D721Med (cell line): Measurements from ENCODE around the gene FBXO42.
A peak's percentile ranks its signal among the peaks of the same experiment; 100 is the strongest.
"Not testable (repeated sequence)": the region's sequence is repeated elsewhere in the genome, so short reads cannot be mapped to it uniquely, and the experiment has no call there.

ENCODE experiments used
- DNase-seq: peaks from one replicate; pipeline ENCODE4 v3.0.0; 2011; ENCODE audit warnings: low spot score; ENCODE audit not compliant: insufficient read length
- FAIRE-seq: peaks from 2 replicates; lab custom pipeline; 2011; peaks lifted over from hg19 to GRCh38; lab: Jason Lieb, UNC
- TF ChIP-seq, protein P1 (sequence below): IDR thresholded peaks from 2 replicates; pipeline ENCODE4 v1.5.1; 2012; ENCODE audit warnings: mild to moderate bottlenecking, control low read depth; ENCODE audit not compliant: insufficient read depth; ENCODE audit errors: missing control alignments

The FBXO42 gene

DNA sequence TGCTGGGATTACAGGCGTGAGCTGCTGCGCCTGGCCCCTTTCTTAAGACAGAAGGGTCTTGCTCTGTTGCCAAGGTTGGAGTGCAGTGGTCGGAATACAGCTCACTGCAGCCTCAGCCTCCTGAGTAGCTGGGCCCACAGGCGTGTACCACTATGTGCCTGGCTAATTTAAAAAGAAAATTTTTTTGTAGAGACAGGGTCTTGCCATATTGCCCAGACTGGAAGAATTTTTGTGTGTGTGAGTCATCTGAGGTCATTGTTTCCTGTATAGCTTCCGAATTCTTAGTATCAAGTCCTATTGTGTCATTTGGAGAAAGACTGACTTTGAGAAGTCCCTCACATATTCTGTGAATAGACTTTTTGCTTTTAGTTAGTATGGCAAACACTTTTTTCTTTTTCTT lies 19.4 kb upstream of the FBXO42 start:
- TF ChIP-seq, protein P1, sequence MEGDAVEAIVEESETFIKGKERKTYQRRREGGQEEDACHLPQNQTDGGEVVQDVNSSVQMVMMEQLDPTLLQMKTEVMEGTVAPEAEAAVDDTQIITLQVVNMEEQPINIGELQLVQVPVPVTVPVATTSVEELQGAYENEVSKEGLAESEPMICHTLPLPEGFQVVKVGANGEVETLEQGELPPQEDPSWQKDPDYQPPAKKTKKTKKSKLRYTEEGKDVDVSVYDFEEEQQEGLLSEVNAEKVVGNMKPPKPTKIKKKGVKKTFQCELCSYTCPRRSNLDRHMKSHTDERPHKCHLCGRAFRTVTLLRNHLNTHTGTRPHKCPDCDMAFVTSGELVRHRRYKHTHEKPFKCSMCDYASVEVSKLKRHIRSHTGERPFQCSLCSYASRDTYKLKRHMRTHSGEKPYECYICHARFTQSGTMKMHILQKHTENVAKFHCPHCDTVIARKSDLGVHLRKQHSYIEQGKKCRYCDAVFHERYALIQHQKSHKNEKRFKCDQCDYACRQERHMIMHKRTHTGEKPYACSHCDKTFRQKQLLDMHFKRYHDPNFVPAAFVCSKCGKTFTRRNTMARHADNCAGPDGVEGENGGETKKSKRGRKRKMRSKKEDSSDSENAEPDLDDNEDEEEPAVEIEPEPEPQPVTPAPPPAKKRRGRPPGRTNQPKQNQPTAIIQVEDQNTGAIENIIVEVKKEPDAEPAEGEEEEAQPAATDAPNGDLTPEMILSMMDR = no peak
- DNase-seq (no peak), FAIRE-seq (no peak)

DNA sequence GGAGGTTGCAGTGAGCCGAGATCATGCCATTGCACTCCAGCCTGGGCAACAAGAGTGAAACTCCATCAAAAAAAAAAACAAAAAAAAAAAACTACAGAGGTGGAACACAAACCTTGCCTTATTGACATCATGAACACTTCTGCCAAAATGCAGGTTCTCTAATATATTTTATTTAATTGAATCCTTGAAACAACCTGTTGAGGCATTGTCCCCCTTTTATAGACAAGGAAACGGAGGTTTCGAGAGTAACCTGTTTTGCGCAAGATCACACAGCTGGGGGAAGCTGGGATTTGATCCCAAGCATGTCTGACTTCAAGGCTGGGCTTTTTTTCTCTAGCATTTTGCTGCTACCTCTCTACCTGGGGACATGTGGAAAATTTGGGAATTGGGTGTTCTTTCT lies 17.5 kb upstream of the FBXO42 start:
- TF ChIP-seq, protein P1 = no peak
- FAIRE-seq = no peak
- no peak for DNase-seq

DNA sequence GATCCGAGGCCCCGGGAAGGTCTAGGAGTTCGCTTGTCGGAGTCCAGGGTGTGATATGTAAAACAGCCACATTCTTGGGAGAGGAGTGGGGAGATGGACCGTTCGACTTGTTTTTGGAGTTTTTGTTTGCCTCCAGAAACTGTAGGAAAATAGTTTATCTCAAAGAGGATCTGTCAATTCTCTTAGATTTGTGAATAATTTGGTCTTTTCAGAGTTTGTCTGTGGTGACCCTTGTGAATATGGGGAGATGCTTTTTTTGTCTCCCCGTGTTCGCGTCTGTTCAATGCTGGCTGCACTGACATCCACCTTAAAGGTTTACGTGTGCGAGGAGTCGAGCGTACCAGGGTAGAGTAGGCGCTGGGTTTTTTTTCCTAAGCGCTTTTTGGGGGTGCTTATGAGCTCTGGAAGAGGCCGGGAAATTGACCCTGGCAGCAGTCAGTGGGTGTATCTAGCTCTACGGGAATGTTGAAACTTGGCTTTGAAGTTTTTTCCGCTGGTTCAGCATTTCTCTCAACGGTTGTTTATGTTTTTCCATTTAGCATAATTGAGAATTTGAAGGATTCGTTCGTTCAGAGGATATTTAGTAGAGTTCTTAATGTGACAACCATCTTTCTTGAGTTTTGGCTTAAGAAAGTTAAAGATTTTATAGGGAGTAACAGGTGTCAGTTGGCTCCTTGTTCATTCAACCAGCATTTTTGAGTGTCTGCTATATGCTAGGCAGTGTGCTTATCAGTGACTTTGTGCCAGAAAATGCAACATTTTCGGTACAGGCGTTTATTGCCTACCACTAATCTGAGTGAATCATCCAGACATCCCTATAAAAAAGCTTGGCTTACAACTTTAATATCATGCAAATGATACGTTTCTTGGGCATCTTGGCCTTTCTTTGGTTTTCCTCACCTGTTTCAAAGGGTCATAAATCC lies 15.9 kb upstream of the FBXO42 start:
- TF ChIP-seq, protein P1 = no peak
- FAIRE-seq (no peak), DNase-seq (no peak)

DNA sequence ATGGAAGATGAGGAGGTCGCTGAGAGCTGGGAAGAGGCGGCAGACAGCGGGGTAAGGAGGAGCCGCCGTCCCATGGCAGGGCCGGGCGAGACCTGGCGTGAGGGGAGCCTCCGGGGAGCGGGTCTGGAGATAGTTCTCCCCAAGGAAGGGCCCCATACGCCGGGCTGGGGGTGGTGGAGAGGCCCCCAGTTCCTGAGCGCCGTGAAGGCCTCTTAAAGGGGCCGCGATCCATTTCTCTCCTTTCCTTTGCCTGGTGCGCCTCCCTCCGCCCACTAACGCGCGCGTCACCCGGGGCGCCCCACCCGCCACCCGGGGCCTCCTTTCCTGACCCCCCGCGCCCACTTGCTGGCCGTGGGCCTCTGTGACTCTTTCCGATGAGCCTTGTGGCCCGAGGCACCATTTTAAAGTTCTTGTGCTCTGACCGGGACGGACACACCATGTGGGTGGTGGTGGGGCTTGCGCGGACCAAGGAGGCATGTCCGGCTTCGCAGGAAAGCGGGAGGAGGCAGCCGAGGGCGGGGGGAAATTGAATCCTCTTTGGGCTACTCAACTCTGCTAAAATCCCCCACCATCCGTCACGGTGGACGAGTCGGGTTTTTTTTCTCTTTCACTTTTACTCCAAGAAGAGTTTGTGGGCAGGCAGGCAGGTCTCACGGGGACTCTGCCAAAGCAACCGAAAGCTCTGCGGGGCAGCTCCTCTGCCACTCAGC lies 15.1 kb upstream of the FBXO42 start:
- no peak for FAIRE-seq

DNA sequence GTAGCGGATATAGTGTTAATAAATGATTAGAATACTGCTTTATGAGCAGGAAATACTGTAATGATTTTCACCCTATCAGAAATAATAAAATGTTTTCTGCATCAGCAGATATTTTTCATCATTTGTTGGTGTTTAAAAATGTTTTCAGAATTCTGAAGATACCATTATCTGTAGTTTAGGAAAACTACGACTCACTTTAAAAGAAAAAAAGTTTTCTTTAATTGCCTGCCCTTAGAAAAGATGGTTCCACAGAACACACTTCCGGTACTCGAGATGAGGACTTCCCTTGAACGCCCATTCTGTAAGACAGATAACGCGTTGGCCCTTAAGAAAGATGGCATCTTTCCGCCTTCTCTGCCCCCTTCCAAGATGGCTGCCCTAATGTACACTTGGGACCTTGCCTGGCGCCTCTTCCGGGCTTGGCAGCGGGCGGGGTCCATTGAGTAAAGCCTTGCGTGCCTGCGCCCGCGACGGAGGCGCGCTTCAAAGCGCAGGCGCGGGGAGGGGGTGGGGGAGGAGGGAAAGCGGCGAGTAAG lies 14.5 kb upstream of the FBXO42 start, which contains the start of gene SZRD1:
TSS of gene SZRD1 (plus strand) at position 521 of the 536 bp plus-strand sequence. CDS start 16 bp downstream, outside the sequence.
- TF ChIP-seq, protein P1 = no peak
- DNase-seq = peak; percentile 38
- no peak for FAIRE-seq

More for the DNA sequence above, 15.1 kb upstream of the FBXO42 start:
- no peak for DNase-seq
- TF ChIP-seq, protein P1 = peak; percentile 4

DNA sequence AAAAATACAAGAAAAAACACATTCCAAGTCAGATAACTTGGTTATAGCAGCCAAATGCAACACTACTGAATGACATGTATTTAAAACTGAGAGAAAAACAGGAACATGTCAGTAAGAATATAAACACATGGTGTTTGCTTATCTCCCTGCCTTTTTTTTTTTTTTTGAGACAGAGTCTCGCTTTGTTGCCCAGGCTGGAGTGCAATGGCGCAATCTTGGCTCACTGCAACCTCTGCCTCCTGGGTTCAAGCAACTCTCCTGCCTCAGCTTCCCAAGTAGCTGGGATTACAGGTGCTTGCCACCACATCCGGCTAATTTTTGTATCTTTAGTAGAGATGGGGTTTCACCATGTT lies 12.8 kb upstream of the FBXO42 start:
- FAIRE-seq, DNase-seq: not testable (repeated sequence)

DNA sequence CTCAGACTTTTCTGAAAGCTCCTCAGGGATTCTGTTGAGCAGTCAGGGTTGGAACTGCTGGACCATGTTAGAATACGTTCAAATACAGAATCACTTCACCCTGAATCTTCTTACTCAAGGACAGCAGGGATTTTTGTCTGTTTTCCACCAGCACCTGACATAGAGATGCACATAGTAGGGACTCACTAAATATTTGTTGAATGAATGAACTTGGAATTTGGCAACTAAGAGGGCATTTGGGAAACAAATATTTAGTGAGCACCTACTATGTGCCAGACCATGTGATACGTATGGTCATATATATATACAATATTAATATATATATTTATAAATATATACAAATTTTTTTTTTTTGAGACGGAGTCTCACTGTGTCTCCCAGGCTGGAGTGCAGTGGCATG lies 4.6 kb upstream of the FBXO42 start:
- FAIRE-seq (no peak), DNase-seq (no peak)
- TF ChIP-seq, protein P1 = no peak
